Gastroesophageal sphincter (tissue), 3 donors: Measurements from ENCODE around the gene TCF4.

Experiments
- EP300 ChIP-seq: sonication (generic); formaldehyde crosslinking; IDR thresholded peaks from one replicate; pipeline ENCODE4 v1.6.1; 2017; ENCODE audit warnings: antibody characterized with exemption, mild to moderate bottlenecking
- POLR2A ChIP-seq, 2 donors: fragments of 450-650 bp; IDR thresholded peaks; one replicate each; pipeline ENCODE4 v1.6.1; 2017; ENCODE audit warnings: antibody characterized with exemption in 2 of 2, mild to moderate bottlenecking in 2 of 2, moderate library complexity in 1 of 2
- POLR2AphosphoS5 ChIP-seq: sonication (generic); formaldehyde crosslinking; IDR thresholded peaks from one replicate; pipeline ENCODE4 v1.6.1; 2017; ENCODE audit warnings: antibody characterized with exemption
- TF ChIP-seq, protein P1 (sequence below), 4 experiments: fragments of 200-600 bp in 2 of 4; fragments of 450-650 bp in 2 of 4; sonication (generic) in 1 of 4; IDR thresholded peaks; one replicate each; pipeline ENCODE4 v1.5.1; 2017 to 2019; ENCODE audit warnings: antibody characterized with exemption in 4 of 4, mild to moderate bottlenecking in 2 of 4, moderate library complexity in 2 of 4

DNA sequence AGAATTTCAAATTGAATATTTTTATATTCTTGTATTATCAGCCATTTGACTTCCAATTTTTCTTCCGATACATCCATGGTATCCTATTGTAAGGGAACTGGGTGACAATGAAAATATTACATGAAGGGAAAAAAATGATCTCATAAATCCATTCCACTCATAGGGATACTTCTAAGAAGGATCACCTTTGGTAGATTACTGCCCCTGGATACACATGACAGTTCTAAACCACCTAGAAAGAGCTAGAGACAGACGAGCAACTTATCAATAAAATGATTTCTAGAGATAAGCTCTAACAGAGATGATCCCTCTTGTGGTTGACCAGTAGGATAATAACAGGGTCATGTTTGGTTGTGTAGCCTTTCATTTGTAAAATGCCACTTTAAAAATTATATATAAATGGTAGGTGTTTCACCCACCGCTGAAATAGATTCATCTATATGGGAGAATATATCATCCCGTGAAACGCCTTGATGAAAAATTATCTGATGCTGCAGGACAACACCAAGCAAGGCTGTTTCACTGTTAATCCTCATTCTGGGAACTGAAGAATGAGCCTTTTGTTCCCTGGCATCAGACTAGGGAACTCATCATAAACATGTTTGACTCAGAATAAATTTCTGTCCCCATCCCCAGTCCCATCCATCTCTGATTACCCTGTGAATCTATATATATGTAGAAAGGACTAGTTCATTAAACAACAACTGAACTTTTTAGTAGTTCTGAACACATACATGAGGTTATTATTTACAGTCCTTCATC lies 180.0 kb downstream of the TCF4 start:
- TF ChIP-seq, protein P1, sequence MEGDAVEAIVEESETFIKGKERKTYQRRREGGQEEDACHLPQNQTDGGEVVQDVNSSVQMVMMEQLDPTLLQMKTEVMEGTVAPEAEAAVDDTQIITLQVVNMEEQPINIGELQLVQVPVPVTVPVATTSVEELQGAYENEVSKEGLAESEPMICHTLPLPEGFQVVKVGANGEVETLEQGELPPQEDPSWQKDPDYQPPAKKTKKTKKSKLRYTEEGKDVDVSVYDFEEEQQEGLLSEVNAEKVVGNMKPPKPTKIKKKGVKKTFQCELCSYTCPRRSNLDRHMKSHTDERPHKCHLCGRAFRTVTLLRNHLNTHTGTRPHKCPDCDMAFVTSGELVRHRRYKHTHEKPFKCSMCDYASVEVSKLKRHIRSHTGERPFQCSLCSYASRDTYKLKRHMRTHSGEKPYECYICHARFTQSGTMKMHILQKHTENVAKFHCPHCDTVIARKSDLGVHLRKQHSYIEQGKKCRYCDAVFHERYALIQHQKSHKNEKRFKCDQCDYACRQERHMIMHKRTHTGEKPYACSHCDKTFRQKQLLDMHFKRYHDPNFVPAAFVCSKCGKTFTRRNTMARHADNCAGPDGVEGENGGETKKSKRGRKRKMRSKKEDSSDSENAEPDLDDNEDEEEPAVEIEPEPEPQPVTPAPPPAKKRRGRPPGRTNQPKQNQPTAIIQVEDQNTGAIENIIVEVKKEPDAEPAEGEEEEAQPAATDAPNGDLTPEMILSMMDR (IDR thresholded peaks at IDR 0.05) = no peak
- TF ChIP-seq POLR2A (IDR thresholded peaks at IDR 0.05) (no peak), EP300 (no peak), POLR2AphosphoS5 (no peak)
